ENCODE measurements around the gene AQR. TPM values are rescaled to one million over a fixed set of nuclear protein-coding genes. Genes with fewer than 3 reads are reported as not detected.

Gene AQR
- total and polyA plus RNA-seq, 2 of the 13 experiments (the other 11 are each of a cell fraction or from before 2014, with no cell fraction given): 18.7 to 31.3 TPM

- TF ChIP-seq ZNF512B (CRISPR knock-in tag; IDR thresholded peaks at IDR 0.05; ENCODE audit: borderline replicate concordance) (0 out of 2 replicates have a peak, but pooled peaks have one; percentile 32), HIVEP1 (CRISPR knock-in tag; IDR thresholded peaks at IDR 0.05) (no peak), PCBP2 (optimal IDR thresholded peaks at IDR 0.05; ENCODE audit: low read depth, low read length, poor library complexity, severe bottlenecking) (no peak), FUBP1 (CRISPR knock-in tag; IDR thresholded peaks at IDR 0.05; ENCODE audit: borderline replicate concordance) (no peak), XBP1 (CRISPR knock-in tag; IDR thresholded peaks at IDR 0.05) (0 out of 2 replicates have a peak, but pooled peaks have one; percentile 35), SRSF4 (IDR thresholded peaks at IDR 0.05; ENCODE audit: low read depth, low read length, poor library complexity, severe bottlenecking) (no peak), ZNF17 (CRISPR knock-in tag; IDR thresholded peaks at IDR 0.05) (no peak), HCFC1 (IDR thresholded peaks at IDR 0.05; ENCODE audit: low read depth, low read length) (peak; percentile 81), ZNF709 (CRISPR knock-in tag; IDR thresholded peaks at IDR 0.05) (peak; percentile 66; the same call in 1 of the 2 replicates), ZNF101 (CRISPR knock-in tag; IDR thresholded peaks at IDR 0.05; ENCODE audit: borderline replicate concordance, low read depth) (no peak), ZFAT (CRISPR knock-in tag; conservative IDR thresholded peaks at IDR 0.05) (no peak), ZSCAN22 (CRISPR knock-in tag; IDR thresholded peaks at IDR 0.05) (no peak), JUN (CRISPR knock-in tag; IDR thresholded peaks at IDR 0.05) (no peak), DNMT1 (CRISPR knock-in tag; IDR thresholded peaks at IDR 0.05) (no peak), PHF20 (CRISPR knock-in tag; IDR thresholded peaks at IDR 0.05) (peak; percentile 99), YY1 (IDR thresholded peaks at IDR 0.05; ENCODE audit: insufficient read depth, insufficient replicate concordance, low read depth, low read length) (peak; percentile 80), NFYB (CRISPR knock-in tag; IDR thresholded peaks at IDR 0.05) (no peak), CBX1 (IDR thresholded peaks at IDR 0.05; ENCODE audit: low read depth) (peak; percentile 87), ZKSCAN1 (IDR thresholded peaks at IDR 0.05; ENCODE audit: low read length) (no peak), HMG20A (CRISPR knock-in tag; IDR thresholded peaks at IDR 0.05; ENCODE audit: borderline replicate concordance) (peak; percentile 19; the same call in 1 of the 2 replicates), E2F1 (CRISPR knock-in tag; IDR thresholded peaks at IDR 0.05) (no peak; the same call in 1 of the 2 replicates), ERF (CRISPR knock-in tag; IDR thresholded peaks at IDR 0.05) (peak; percentile 91), ZBTB21 (CRISPR knock-in tag; IDR thresholded peaks at IDR 0.05) (no peak), ZSCAN9 (CRISPR knock-in tag; IDR thresholded peaks at IDR 0.05; ENCODE audit: borderline replicate concordance) (peak; percentile 95)
Observed at GRCh38 chr15:34969340-34970097, at the start of gene AQR (continued).
